Stimulated activated CD4-positive, alpha-beta T cell treated with anti-CD3 and anti-CD28 coated beads, Interleukin-12 subunit alpha, Interleukin-12 subunit beta, amount 100 ng/mL, for 4 hours (primary cell): ENCODE data around the gene DOP1B.
A peak's percentile ranks its signal among the peaks of the same experiment; 100 is the strongest.
"Not testable (repeated sequence)": the region's sequence is repeated elsewhere in the genome, so short reads cannot be mapped to it uniquely, and the experiment has no call there.

Experiments used
- DNase-seq: peaks from one replicate; pipeline ENCODE4 v3.0.0-alpha.2; 2020

Gene DOP1B

GRCh38 chr21:36174780-36175179 lies 18.2 kb downstream of the DOP1B start:
- DNase-seq = no peak

GRCh38 chr21:36175771-36176565 lies 19.3 kb downstream of the DOP1B start:
- no peak for DNase-seq

GRCh38 chr21:36178349-36178748 lies 21.7 kb downstream of the DOP1B start:
- DNase-seq = no peak

- DNase-seq = no peak
These were observed 22.5 kb downstream of the DOP1B start for GRCh38 chr21:36179145-36179544.

GRCh38 chr21:36180963-36181362 lies 24.3 kb downstream of the DOP1B start:
- no peak for DNase-seq

GRCh38 chr21:36183144-36183795 lies 26.6 kb downstream of the DOP1B start:
- DNase-seq = no peak

- DNase-seq = no peak
These were observed 27.9 kb downstream of the DOP1B start for GRCh38 chr21:36184545-36184944.

GRCh38 chr21:36185523-36185922 lies 28.9 kb downstream of the DOP1B start:
- no peak for DNase-seq

GRCh38 chr21:36186081-36186480 lies 29.5 kb downstream of the DOP1B start:
- no peak for DNase-seq

GRCh38 chr21:36186506-36187399 lies 30.1 kb downstream of the DOP1B start:
- no peak for DNase-seq

- no peak for DNase-seq
These were observed 31.6 kb downstream of the DOP1B start for GRCh38 chr21:36188081-36188681.

GRCh38 chr21:36188937-36189336 lies 32.3 kb downstream of the DOP1B start:
- no peak for DNase-seq

GRCh38 chr21:36190736-36191135 lies 34.1 kb downstream of the DOP1B start:
- no peak for DNase-seq

GRCh38 chr21:36193200-36193599 lies 36.6 kb downstream of the DOP1B start:
- no peak for DNase-seq

- DNase-seq = no peak
These were observed 37.4 kb downstream of the DOP1B start for GRCh38 chr21:36194024-36194423.

GRCh38 chr21:36195613-36196012 lies 39.0 kb downstream of the DOP1B start:
- no peak for DNase-seq

- DNase-seq = no peak
These were observed 42.4 kb downstream of the DOP1B start for GRCh38 chr21:36199021-36199420.

GRCh38 chr21:36199575-36199974 lies 43.0 kb downstream of the DOP1B start:
- not testable (repeated sequence) for DNase-seq

GRCh38 chr21:36200081-36200561 lies 43.5 kb downstream of the DOP1B start:
- DNase-seq = no peak

GRCh38 chr21:36202726-36203602 lies 46.3 kb downstream of the DOP1B start:
- no peak for DNase-seq

- peak; percentile 26 for DNase-seq
These were observed 46.9 kb downstream of the DOP1B start for GRCh38 chr21:36203603-36203889.

GRCh38 chr21:36204980-36205379 lies 48.4 kb downstream of the DOP1B start:
- DNase-seq = no peak
